GM23338 (cell line): ENCODE measurements around the gene PRSS23. TPM values are rescaled to one million over a fixed set of nuclear protein-coding genes. Genes with fewer than 3 reads are reported as not detected.

Experiments
- ATAC-seq: fragments of 200-7000 bp; cut with Tn5 transposase; 3 replicates; pipeline ENCODE4 v1.9.1; 2020
- DNase-seq: peaks from one replicate; pipeline ENCODE4 v3.0.0-alpha.2; 2015; ENCODE audit warnings: low spot score
- H2AFZ ChIP-seq: fragments of 200-600 bp; sonication (generic); 2 replicates; pipeline ENCODE4 v1.8.0; 2016; ENCODE audit warnings: antibody characterized with exemption, mild to moderate bottlenecking, moderate library complexity
- H3F3A ChIP-seq: fragments of 200-600 bp; sonication (generic); replicated peaks from 2 replicates; pipeline ENCODE4 v1.8.0; 2017; ENCODE audit warnings: antibody characterized with exemption, mixed run types, low read depth
- H3K27ac ChIP-seq: fragments of 200-600 bp; sonication (generic); 2 replicates; pipeline ENCODE4 v1.6.1; 2016; ENCODE audit warnings: low read depth
- H3K27me3 ChIP-seq: fragments of 200-600 bp; sonication (generic); 2 replicates; pipeline ENCODE4 v1.8.0; 2016; ENCODE audit warnings: mild to moderate bottlenecking, mixed run types, moderate library complexity; ENCODE audit not compliant: insufficient read depth
- H3K36me3 ChIP-seq: fragments of 200-600 bp; sonication (generic); 2 replicates; pipeline ENCODE4 v1.8.0; 2016; ENCODE audit warnings: mild to moderate bottlenecking; ENCODE audit not compliant: insufficient read depth
- H3K4me1 ChIP-seq: fragments of 200-600 bp; sonication (generic); 2 replicates; pipeline ENCODE4 v1.8.0; 2016; ENCODE audit warnings: mild to moderate bottlenecking, moderate library complexity; ENCODE audit not compliant: insufficient read depth
- H3K4me2 ChIP-seq: fragments of 200-600 bp; sonication (generic); 2 replicates; pipeline ENCODE4 v1.7.1; 2017; ENCODE audit warnings: mixed run types
- H3K4me3 ChIP-seq: fragments of 200-600 bp; sonication (generic); 2 replicates; pipeline ENCODE4 v1.6.1; 2016; ENCODE audit warnings: mixed run types
- H3K79me2 ChIP-seq: fragments of 200-600 bp; sonication (generic); replicated peaks from 2 replicates; pipeline ENCODE4 v1.8.0; 2017; ENCODE audit warnings: mild to moderate bottlenecking; ENCODE audit not compliant: insufficient read depth
- H3K9me2 ChIP-seq: fragments of 200-600 bp; sonication (generic); 2 replicates; pipeline ENCODE4 v1.8.0; 2017; ENCODE audit not compliant: insufficient read depth
- H4K20me1 ChIP-seq: fragments of 200-600 bp; sonication (generic); replicated peaks from 2 replicates; pipeline ENCODE4 v1.8.0; 2017; ENCODE audit warnings: mild to moderate bottlenecking; ENCODE audit not compliant: insufficient read depth
- H3K27ac Mint-ChIP-seq: 2 replicates; pipeline ENCODE4 v1.8.0; 2020; ENCODE audit warnings: inconsistent platforms, mild to moderate bottlenecking, moderate library complexity, mixed read lengths
- H3K27me3 Mint-ChIP-seq: 3 replicates; pipeline ENCODE4 v1.8.0; 2022; ENCODE audit warnings: low read depth, mild to moderate bottlenecking, moderate library complexity, mixed read lengths, inconsistent platforms; ENCODE audit not compliant: insufficient read depth, poor library complexity
- H3K36me3 Mint-ChIP-seq: 3 replicates; pipeline ENCODE4 v1.8.0; 2021; ENCODE audit warnings: low read depth, mild to moderate bottlenecking, inconsistent platforms, moderate library complexity, mixed read lengths
- H3K4me1 Mint-ChIP-seq: 3 replicates; pipeline ENCODE4 v1.8.0; 2020; ENCODE audit warnings: mild to moderate bottlenecking, inconsistent platforms, mixed read lengths
- H3K4me3 Mint-ChIP-seq: 3 replicates; pipeline ENCODE4 v1.8.0; 2021; ENCODE audit warnings: moderate library complexity, mild to moderate bottlenecking, inconsistent platforms, mixed read lengths
- H3K9me3 Mint-ChIP-seq: 3 replicates; pipeline ENCODE4 v1.8.0; 2020; ENCODE audit warnings: moderate library complexity, mild to moderate bottlenecking, inconsistent platforms, mixed read lengths
- CREB1 ChIP-seq: fragments of 250-450 bp; sonication (Bioruptor Pico); IDR thresholded peaks from 2 replicates; pipeline ENCODE4 v1.5.0; 2020; ENCODE audit warnings: low read depth, mild to moderate bottlenecking, moderate library complexity
- EZH2 ChIP-seq: fragments of 200-600 bp; sonication (generic); IDR thresholded peaks from one replicate; pipeline ENCODE4 v1.8.0; 2017; ENCODE audit warnings: antibody characterized with exemption, mild to moderate bottlenecking, low read depth; ENCODE audit not compliant: unreplicated experiment
- EZH2phosphoT487 ChIP-seq: fragments of 200-600 bp; sonication (generic); IDR thresholded peaks from one replicate; pipeline ENCODE4 v1.8.1; 2018; ENCODE audit warnings: antibody characterized with exemption; ENCODE audit not compliant: unreplicated experiment
- JUNB ChIP-seq: IDR thresholded peaks from one replicate; pipeline ENCODE4 v1.6.1; 2016; ENCODE audit warnings: antibody characterized with exemption; ENCODE audit not compliant: unreplicated experiment
- NANOG ChIP-seq: IDR thresholded peaks from 2 replicates; pipeline ENCODE4 v1.6.1; 2016; ENCODE audit warnings: antibody characterized with exemption, borderline replicate concordance
- REST ChIP-seq: IDR thresholded peaks from one replicate; pipeline ENCODE4 v1.6.1; 2018; ENCODE audit warnings: antibody characterized with exemption; ENCODE audit not compliant: unreplicated experiment
- STAT1 ChIP-seq: IDR thresholded peaks from one replicate; pipeline ENCODE4 v1.6.1; 2016; ENCODE audit warnings: antibody characterized with exemption; ENCODE audit not compliant: unreplicated experiment
- ZNF114 ChIP-seq: fragments of 250-450 bp; sonication (Bioruptor Pico); IDR thresholded peaks from 2 replicates; pipeline ENCODE4 v1.5.0; 2020; ENCODE audit warnings: mild to moderate bottlenecking, moderate library complexity
- ZNF462 ChIP-seq: fragments of 250-450 bp; sonication (Bioruptor Pico); IDR thresholded peaks from 2 replicates; pipeline ENCODE4 v1.5.0; 2020; ENCODE audit warnings: mild to moderate bottlenecking, moderate library complexity
- polyA plus RNA-seq: library from polyadenylated mRNA; unstranded; fragments of >200 nt; fragmentation: Nextera tagmentation; extraction: Ambion mirVana; gene quantifications from 2 replicates; pipeline ENCODE4 v1.2.1, GENCODE V29; 2016
- total RNA-seq: library from RNA; depleted of rRNA; stranded (reverse); fragments of >200 nt; shearing (Covaris generic); gene quantifications from 2 replicates; pipeline ENCODE4 v1.2.3, GENCODE V29; 2014
- TF ChIP-seq, protein P1 (sequence below), 2 experiments: fragments of 200-600 bp in 1 of 2; sonication (generic) in 1 of 2; conservative IDR thresholded peaks; 2 replicates each; pipeline versions ENCODE4 v1.5.1 to v1.6.1; 2016 to 2017; ENCODE audit warnings: antibody characterized with exemption in 2 of 2, low read depth in 2 of 2, mild to moderate bottlenecking in 2 of 2, moderate library complexity in 1 of 2

PRSS23 gene
- total and polyA plus RNA-seq, 2 experiments from 2014 or later: 3.9 to 4.7 TPM

DNA sequence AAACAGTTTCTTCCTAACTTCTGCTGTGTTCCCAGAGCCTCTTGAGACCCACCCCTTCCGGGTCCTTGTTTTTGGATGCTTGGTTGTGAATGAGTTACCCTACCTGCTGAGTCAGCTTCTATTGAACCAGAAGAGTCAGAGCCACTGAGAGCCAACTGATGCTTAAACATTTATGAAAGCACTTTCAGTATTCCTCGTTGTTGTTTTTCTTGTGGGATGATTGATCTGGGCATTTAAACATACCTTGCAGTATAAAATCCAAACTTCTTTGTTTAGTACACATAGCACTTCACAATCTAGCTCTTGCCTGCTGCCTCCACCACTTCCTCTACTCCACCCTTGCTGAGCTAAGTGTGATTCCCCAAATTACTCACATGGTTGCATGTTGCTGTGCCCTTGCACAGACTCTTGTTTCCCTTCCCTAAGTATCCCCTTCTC, 5.5 kb downstream of the PRSS23 start (continued):
- no peak for TF ChIP-seq REST
- no peak for TF ChIP-seq CREB1 (CRISPR knock-in tag)
- TF ChIP-seq NANOG: no peak

- H3K36me3 Mint-ChIP-seq: no peaks in the 10 kb centered on the region
- no peak overlapping the region for H3K4me2 ChIP-seq
- no peak overlapping the region for H3K4me3 Mint-ChIP-seq
- H3K4me3 ChIP-seq: no peak overlapping the region
- H3K4me1 ChIP-seq: peaks cover 18% of the 10 kb centered on the region
- no peaks in the 10 kb centered on the region for H3K79me2 ChIP-seq
- no peaks in the 10 kb centered on the region for H3K36me3 ChIP-seq
- H3K4me1 Mint-ChIP-seq: peaks cover 20% of the 10 kb centered on the region
- H2AFZ ChIP-seq: no peak overlapping the region
- no peak for DNase-seq
- no peaks in the 10 kb centered on the region for H4K20me1 ChIP-seq
- no peak for TF ChIP-seq NANOG
- no peak for TF ChIP-seq ZNF114
- no peak for TF ChIP-seq STAT1
- no peak for TF ChIP-seq ZNF462 (CRISPR knock-in tag)
- no peak for TF ChIP-seq EZH2
- TF ChIP-seq CREB1 (CRISPR knock-in tag): no peak
- no peak for TF ChIP-seq JUNB
- TF ChIP-seq, protein P1, sequence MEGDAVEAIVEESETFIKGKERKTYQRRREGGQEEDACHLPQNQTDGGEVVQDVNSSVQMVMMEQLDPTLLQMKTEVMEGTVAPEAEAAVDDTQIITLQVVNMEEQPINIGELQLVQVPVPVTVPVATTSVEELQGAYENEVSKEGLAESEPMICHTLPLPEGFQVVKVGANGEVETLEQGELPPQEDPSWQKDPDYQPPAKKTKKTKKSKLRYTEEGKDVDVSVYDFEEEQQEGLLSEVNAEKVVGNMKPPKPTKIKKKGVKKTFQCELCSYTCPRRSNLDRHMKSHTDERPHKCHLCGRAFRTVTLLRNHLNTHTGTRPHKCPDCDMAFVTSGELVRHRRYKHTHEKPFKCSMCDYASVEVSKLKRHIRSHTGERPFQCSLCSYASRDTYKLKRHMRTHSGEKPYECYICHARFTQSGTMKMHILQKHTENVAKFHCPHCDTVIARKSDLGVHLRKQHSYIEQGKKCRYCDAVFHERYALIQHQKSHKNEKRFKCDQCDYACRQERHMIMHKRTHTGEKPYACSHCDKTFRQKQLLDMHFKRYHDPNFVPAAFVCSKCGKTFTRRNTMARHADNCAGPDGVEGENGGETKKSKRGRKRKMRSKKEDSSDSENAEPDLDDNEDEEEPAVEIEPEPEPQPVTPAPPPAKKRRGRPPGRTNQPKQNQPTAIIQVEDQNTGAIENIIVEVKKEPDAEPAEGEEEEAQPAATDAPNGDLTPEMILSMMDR (conservative IDR thresholded peaks at IDR 0.05; ENCODE audit: low read depth in 2 of 2): no peak
- TF ChIP-seq REST: no peak
- no peak for TF ChIP-seq EZH2phosphoT487
- peaks cover 4% of the 10 kb centered on the region for H3K27me3 Mint-ChIP-seq
- no peaks in the 10 kb centered on the region for H3F3A ChIP-seq
- H3K9me3 Mint-ChIP-seq: no peaks in the 10 kb centered on the region
- H3K27me3 ChIP-seq: peaks cover 4% of the 10 kb centered on the region
- no peaks in the 10 kb centered on the region for H3K9me2 ChIP-seq
- ATAC-seq: no peak
- H3K27ac Mint-ChIP-seq: no peak overlapping the region
- H3K27ac ChIP-seq: no peak overlapping the region
Measured at GRCh38 chr11:86806903-86807302, 6.6 kb downstream of the PRSS23 start.
